Stomach (tissue), 9 donors: ENCODE data around the gene CRIM1. TPM values are rescaled to one million over a fixed set of nuclear protein-coding genes. Genes with fewer than 3 reads are reported as not detected.

ENCODE experiments used
- DNase-seq, 2 donors: peaks; one replicate each; pipeline versions ENCODE4 v3.0.0 to v3.0.0-alpha.2; 2013 to 2019
- H3K27ac ChIP-seq, 5 donors: fragments of 200-600 bp in 4 of 5; sonication (generic) in 4 of 5; one replicate each; pipeline ENCODE4 v1.5.1; 2013 to 2019; ENCODE audit warnings: mild to moderate bottlenecking in 1 of 5, moderate library complexity in 1 of 5
- H3K27me3 ChIP-seq, 3 donors: fragments of 200-600 bp; sonication (generic); one replicate each; pipeline ENCODE4 v1.5.1; 2017 to 2019; ENCODE audit warnings: mixed run types in 1 of 3
- H3K36me3 ChIP-seq, 4 donors: fragments of 200-600 bp; sonication (generic); 1 replicate in 3 of 4; 2 replicates in 1 of 4; pipeline ENCODE4 v1.5.1; 2016 to 2019
- H3K4me1 ChIP-seq, 4 donors: fragments of 200-600 bp; sonication (generic); one replicate each; pipeline ENCODE4 v1.5.1; 2016 to 2019
- H3K4me3 ChIP-seq, 4 donors: fragments of 200-600 bp; sonication (generic) in 3 of 4; one replicate each; pipeline ENCODE4 v1.5.1; 2016 to 2019; ENCODE audit warnings: mild to moderate bottlenecking in 1 of 4
- H3K9me3 ChIP-seq, 4 donors: fragments of 200-600 bp; sonication (generic); one replicate each; pipeline ENCODE4 v1.5.1; 2016 to 2019
- EP300 ChIP-seq: sonication (generic); formaldehyde crosslinking; IDR thresholded peaks from one replicate; pipeline ENCODE4 v1.6.1; 2017; ENCODE audit warnings: antibody characterized with exemption
- POLR2A ChIP-seq, 4 donors: fragments of 450-650 bp; IDR thresholded peaks; one replicate each; pipeline ENCODE4 v1.6.1; 2016; ENCODE audit warnings: antibody characterized with exemption in 4 of 4, control low read depth in 2 of 4, mild to moderate bottlenecking in 1 of 4, moderate library complexity in 1 of 4
- POLR2AphosphoS5 ChIP-seq, 3 donors: sonication (generic); formaldehyde crosslinking; IDR thresholded peaks; one replicate each; pipeline ENCODE4 v1.6.1; 2016; ENCODE audit warnings: antibody characterized with exemption in 3 of 3
- WGBS, 5 donors: extraction: QIAGEN DNeasy Blood & Tissue Kit in 3 of 5; methylation state at CpG; one replicate each; pipeline versions ENCODE4 v1.1.5 to v1.1.7; 2013 to 2018; 5-methylcytosine and 5-hydroxymethylcytosine counted together
- intact Hi-C: fragments of 100-400 bp; cut with DNase I; formaldehyde crosslinking; loops from one replicate; pipeline ENCODE4 v1.15.1; 2023; ENCODE audit warnings: low total_unique reads
- polyA plus RNA-seq, 3 donors: library from polyadenylated mRNA; stranded (reverse); fragments of 200-250 nt; gene quantifications; one replicate each; pipeline ENCODE4 v1.2.3, GENCODE V29; 2013
- total RNA-seq, 5 donors: library from RNA; depleted of rRNA; stranded (reverse); fragments of >200 nt; gene quantifications; one replicate each; pipeline versions ENCODE4 v1.1.0 to v1.2.3, GENCODE V29; 2014 to 2016
- TF ChIP-seq, protein P1 (sequence below), 7 experiments: fragments of 450-650 bp in 4 of 7; fragments of 200-600 bp in 3 of 7; sonication (generic) in 3 of 7; IDR thresholded peaks; one replicate each; pipeline ENCODE4 v1.5.1; 2016 to 2019; ENCODE audit warnings: antibody characterized with exemption in 7 of 7, control low read depth in 2 of 7, mild to moderate bottlenecking in 1 of 7
- donor health status: healthy with polysubstance abuse.
- donor health status: Bipolar disorder and iron deficiency.
- donor health status: healthy.

Gene CRIM1
- total and polyA plus RNA-seq, 8 donors, result 3.1 to 158 (median 50.7) TPM

- WGBS, 5 donors, result 18 to 47% (median 42%) methylated on average over 1 of the region's 1 CpG
- Histone ChIP-seq H3K27me3 (no peaks in the 10 kb centered on the region), H3K27ac (peak overlapping the region in 4 of 5 donors; percentile 46 to 78 (median 76)), H3K9me3 (no peaks in the 10 kb centered on the region), H3K4me1 (peaks cover 22 to 54% (median 36%) of the 10 kb centered on the region in 4 donors), H3K4me3 (no peak overlapping the region), H3K36me3 (peaks cover 0 to 12% (median 3%) of the 10 kb centered on the region in 4 donors)
- intact Hi-C loops, result no loop called here
- DNase-seq, result peak in 1 of 2 donors; percentile 30
- TF ChIP-seq, protein P1, sequence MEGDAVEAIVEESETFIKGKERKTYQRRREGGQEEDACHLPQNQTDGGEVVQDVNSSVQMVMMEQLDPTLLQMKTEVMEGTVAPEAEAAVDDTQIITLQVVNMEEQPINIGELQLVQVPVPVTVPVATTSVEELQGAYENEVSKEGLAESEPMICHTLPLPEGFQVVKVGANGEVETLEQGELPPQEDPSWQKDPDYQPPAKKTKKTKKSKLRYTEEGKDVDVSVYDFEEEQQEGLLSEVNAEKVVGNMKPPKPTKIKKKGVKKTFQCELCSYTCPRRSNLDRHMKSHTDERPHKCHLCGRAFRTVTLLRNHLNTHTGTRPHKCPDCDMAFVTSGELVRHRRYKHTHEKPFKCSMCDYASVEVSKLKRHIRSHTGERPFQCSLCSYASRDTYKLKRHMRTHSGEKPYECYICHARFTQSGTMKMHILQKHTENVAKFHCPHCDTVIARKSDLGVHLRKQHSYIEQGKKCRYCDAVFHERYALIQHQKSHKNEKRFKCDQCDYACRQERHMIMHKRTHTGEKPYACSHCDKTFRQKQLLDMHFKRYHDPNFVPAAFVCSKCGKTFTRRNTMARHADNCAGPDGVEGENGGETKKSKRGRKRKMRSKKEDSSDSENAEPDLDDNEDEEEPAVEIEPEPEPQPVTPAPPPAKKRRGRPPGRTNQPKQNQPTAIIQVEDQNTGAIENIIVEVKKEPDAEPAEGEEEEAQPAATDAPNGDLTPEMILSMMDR (IDR thresholded peaks at IDR 0.05), result no peak
- peak in 1 of 3 donors; percentile 21 for TF ChIP-seq POLR2AphosphoS5 (IDR thresholded peaks at IDR 0.05)
Observed at GRCh38 chr2:36486521-36487044, 131.0 kb downstream of the CRIM1 start.

DNA sequence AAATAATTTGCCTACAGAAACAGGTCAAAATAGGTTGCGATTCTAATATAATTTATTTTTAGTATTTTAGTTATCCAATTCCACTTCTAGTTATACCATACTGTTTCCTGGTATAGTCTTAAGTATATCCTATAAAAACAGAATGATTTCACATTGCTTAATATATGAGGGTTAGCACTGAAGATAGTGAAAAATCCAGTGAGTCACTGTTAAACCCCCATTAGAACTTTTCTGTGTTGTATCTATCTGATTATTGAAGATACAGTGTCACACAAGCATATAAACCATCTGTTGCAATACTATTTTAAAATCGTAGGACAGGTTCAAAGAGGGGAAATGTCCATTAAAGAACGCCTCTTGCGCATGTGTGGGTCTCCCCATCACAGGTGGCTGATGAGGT is 132.4 kb downstream of the CRIM1 start:
- Histone ChIP-seq H3K36me3 (peaks cover 0 to 8% (median 0%) of the 10 kb centered on the region in 4 donors), H3K27me3 (no peaks in the 10 kb centered on the region), H3K4me1 (peaks cover 16 to 45% (median 29%) of the 10 kb centered on the region in 4 donors), H3K9me3 (no peaks in the 10 kb centered on the region), H3K27ac (peak overlapping the region in 3 of 5 donors; percentile 76 to 78 (median 77)), H3K4me3 (no peak overlapping the region)
- no peak for TF ChIP-seq EP300
- DNase-seq, result no peak
- intact Hi-C loops, result no loop called here
- WGBS, 5 donors, result 93 to 95% (median 94%) methylated on average over 4 of the region's 4 CpGs

DNA sequence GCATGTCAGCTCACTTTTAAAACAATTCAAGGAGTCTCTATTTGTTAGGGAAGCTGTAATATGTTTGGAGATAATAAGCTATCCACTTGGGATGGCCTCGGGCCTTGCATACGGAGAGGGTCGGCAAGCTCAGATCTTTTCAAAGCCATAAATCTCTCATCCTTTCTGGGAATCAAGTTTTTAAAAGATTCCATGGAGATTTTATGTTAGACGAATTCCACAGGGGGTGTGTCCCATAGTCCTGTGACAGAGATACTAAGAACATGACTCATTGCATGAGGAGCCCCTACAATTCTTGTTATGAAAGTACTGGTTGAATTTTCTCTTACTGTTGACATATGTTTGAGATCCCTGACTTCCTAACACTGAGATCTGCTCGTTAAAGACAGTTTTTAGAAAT is 133.7 kb downstream of the CRIM1 start:
- peak overlapping the region in 2 of 5 donors; percentile 32 to 38 for H3K27ac ChIP-seq
- intact Hi-C loops, result no loop called here
- no peaks in the 10 kb centered on the region for H3K27me3 ChIP-seq
- no peaks in the 10 kb centered on the region for H3K36me3 ChIP-seq
- DNase-seq, result no peak
- TF ChIP-seq POLR2AphosphoS5 (IDR thresholded peaks at IDR 0.05), result no peak
- no peak for TF ChIP-seq POLR2A (IDR thresholded peaks at IDR 0.05)
- TF ChIP-seq EP300, result no peak
- TF ChIP-seq, protein P1 (IDR thresholded peaks at IDR 0.05), result no peak
- H3K9me3 ChIP-seq, result no peaks in the 10 kb centered on the region
- no peak overlapping the region for H3K4me3 ChIP-seq
- 80 to 92% (median 84%) methylated on average over 5 of the region's 5 CpGs for WGBS, 5 donors
- H3K4me1 ChIP-seq, result peaks cover 16 to 44% (median 27%) of the 10 kb centered on the region in 4 donors

DNA sequence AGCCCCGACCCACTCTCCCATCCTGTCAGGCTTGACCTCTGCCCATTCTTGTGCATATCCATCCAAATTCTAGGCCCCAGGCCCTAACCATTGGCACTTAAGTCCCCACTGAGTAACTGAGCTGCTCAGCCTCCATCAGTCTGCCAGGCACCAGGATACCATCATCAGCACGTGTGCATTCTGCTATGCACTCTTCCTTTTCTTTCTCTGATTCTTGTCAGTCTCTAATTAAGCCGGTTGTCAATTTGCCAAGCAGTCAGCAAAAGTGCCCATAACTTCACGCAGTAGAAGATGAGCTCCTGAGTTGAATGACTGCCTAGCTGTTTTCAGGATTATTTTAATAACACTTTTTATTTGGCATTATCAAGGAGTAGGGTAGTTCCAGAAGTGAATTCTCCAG is 135.2 kb downstream of the CRIM1 start:
- TF ChIP-seq EP300, result no peak
- TF ChIP-seq, protein P1 (IDR thresholded peaks at IDR 0.05), result no peak
- TF ChIP-seq POLR2AphosphoS5 (IDR thresholded peaks at IDR 0.05), result no peak
- no peak for TF ChIP-seq POLR2A (IDR thresholded peaks at IDR 0.05)
- Histone ChIP-seq H3K4me1 (peaks cover 7 to 31% (median 12%) of the 10 kb centered on the region in 4 donors), H3K27me3 (no peaks in the 10 kb centered on the region), H3K4me3 (no peak overlapping the region), H3K9me3 (no peaks in the 10 kb centered on the region), H3K27ac (peak overlapping the region in 2 of 5 donors; percentile 18 to 32), H3K36me3 (no peaks in the 10 kb centered on the region)
- intact Hi-C loops, result no loop called here
- WGBS, 5 donors, result 78 to 91% (median 88%) methylated on average over 4 of the region's 4 CpGs
- no peak for DNase-seq

DNA sequence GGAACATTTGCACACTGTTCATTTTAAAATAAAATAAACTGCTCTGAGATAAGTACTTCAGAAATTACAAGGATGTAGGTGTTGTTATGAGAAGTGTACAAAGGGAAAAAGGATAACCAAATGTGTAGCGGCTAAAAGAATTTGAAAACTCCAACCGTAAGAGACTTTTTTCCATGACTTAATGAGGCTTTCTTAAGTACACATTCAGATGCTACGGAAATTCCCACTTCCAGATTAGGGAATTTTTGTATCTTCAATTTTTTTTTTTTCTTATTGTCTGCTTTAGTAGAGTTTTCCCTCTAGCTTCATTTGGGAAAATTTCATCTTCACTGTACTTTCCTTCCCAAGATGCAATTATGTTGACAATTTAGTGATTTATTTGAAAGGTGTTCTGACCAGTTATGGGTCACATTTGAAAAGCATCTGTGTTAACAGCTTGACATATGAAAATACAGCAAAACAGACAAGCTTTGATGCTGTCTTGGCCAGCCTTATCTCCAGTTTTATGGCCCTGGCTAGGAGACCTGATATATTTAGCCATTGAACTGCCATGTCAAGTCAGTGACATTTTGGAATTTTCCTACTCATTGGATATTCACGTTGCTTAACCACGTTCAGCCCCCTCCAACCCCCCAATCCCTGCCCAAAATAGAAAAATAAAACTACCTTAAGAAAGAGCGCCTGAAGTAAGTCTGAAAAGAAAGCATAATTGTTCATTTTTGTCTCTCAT is 136.8 kb downstream of the CRIM1 start:
- H3K36me3 ChIP-seq, result no peaks in the 10 kb centered on the region
- no peak overlapping the region for H3K4me3 ChIP-seq
- H3K4me1 ChIP-seq, result peaks cover 0 to 14% (median under 1%) of the 10 kb centered on the region in 4 donors
- no peak for DNase-seq
- TF ChIP-seq, protein P1 (IDR thresholded peaks at IDR 0.05), result no peak
- H3K9me3 ChIP-seq, result no peaks in the 10 kb centered on the region
- intact Hi-C loops, result no loop called here
- 61 to 76% (median 74%) methylated on average over 6 of the region's 6 CpGs for WGBS, 5 donors
- H3K27me3 ChIP-seq, result no peaks in the 10 kb centered on the region
- peak overlapping the region in 1 of 5 donors; percentile 58 for H3K27ac ChIP-seq
